Stimulated activated CD4-positive, alpha-beta T cell treated with anti-CD3 and anti-CD28 coated beads, TNF-alpha, amount 100 ng/mL, for 24 hours (primary cell): ENCODE measurements around the gene SLC2A8.

Experiments used
- DNase-seq, 3 experiments: peaks; one replicate each; pipeline ENCODE4 v3.0.0-alpha.2; 2020; ENCODE audit warnings: low read depth in 3 of 3

The SLC2A8 gene, protein sequence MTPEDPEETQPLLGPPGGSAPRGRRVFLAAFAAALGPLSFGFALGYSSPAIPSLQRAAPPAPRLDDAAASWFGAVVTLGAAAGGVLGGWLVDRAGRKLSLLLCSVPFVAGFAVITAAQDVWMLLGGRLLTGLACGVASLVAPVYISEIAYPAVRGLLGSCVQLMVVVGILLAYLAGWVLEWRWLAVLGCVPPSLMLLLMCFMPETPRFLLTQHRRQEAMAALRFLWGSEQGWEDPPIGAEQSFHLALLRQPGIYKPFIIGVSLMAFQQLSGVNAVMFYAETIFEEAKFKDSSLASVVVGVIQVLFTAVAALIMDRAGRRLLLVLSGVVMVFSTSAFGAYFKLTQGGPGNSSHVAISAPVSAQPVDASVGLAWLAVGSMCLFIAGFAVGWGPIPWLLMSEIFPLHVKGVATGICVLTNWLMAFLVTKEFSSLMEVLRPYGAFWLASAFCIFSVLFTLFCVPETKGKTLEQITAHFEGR

DNA sequence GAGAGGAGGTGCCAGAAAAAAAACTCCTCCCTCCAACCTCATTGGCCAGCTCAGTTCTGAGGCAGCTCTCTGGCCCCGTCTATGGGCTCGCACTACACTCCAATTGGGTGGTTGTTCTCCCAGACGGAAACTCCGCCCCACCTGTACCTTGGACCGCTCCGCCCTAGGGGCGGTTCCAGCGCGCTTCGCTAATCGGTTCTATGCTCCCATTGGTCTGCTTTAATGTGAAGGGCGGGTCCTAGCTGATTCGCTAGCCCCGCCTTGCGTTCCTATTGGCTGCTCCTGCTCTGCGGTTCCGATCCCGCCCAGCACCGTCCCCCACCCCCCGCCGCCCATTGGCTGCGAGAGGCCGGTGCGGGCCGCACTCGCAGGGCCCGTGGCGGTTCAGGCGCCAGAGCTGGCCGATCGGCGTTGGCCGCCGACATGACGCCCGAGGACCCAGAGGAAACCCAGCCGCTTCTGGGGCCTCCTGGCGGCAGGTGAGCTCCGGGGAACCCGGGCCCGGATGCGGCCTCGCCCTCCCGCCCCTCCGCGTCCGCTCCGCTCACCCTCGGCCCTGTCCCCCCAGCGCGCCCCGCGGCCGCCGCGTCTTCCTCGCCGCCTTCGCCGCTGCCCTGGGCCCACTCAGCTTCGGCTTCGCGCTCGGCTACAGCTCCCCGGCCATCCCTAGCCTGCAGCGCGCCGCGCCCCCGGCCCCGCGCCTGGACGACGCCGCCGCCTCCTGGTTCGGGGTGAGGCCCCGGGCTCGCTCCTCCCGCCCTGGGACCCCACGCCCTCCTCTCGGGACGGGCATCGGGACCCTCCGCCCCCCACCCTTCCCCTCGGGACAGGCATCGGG lies at the start of gene SLC2A8:
Gene SLC2A8 (plus strand): TSS at position 362 of the 838 bp plus-strand sequence. CDS start 62 bp downstream, at position 424.
- peak; percentile 63 to 85 (median 68) for DNase-seq

DNA sequence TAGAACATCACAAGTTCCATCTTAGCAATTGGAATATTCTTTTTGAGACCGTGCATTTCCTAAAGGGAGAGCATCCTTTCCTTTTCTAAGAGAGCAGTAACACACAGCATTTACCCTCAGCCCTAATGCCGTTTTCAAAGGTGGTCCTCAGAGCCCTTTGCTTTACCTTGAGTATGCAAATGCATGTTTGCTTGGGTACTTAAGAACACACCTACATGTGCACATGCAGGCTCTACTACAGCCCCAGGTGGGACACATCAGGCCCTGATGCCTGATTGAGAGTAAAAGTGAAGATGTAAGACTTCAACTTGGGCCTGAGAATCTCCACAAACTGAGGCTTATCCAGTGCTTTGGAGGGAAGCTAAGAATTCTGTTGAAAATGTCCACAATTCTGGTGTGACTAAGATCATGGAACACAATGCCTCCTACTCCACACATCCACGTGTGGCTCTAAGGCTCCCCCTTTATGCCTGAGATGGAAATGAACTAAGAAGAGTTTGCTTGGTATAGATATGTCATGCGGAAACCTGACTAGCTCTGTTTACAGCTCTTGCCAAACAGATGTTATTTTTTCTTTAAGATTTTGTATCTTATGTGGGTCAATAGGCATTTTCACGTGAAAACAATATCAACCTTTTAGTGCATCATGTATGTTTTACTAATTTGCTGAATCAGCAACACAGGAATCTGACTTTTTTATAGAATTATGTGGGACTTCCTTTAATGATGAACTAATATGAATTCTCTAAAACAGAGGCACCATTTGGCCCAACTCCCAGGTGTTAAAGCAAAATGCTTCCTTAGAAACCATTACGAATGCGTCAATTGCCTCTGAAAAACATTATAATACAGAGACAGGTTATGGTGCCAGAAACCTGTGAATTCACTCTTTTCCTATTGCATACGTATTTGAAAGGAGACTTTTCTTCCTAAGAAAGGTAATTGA lies 48.9 kb upstream of the SLC2A8 start:
- no peak for DNase-seq

DNA sequence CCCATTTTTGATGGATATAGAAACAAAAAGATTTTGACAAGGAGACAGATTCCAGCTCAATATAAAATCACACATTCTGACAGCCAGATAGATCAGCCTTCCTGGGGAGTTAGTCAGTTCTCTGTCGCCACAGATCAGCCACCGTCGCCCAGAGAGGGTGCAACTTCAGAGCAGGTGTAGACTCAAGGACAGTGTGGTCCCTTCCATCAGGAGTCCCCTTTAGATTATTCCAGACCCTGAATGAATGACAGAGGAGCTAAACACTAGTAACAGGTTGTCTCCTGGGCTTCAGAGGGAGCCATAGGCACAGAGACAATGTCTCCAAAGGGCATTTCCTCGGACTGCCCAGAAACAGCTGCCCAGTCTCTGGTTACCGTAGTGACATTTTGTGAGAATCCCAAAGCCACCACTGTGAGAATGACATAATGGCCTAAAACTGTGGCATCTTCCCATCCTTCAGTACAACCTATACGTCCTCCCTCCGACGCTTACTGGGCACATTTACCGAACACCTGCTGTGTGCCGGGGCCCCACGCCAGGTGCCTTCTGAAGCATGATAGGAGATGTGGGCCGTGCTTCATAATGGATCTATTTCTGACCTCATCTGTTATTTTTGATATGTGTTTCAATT lies 47.4 kb upstream of the SLC2A8 start:
- DNase-seq = no peak

DNA sequence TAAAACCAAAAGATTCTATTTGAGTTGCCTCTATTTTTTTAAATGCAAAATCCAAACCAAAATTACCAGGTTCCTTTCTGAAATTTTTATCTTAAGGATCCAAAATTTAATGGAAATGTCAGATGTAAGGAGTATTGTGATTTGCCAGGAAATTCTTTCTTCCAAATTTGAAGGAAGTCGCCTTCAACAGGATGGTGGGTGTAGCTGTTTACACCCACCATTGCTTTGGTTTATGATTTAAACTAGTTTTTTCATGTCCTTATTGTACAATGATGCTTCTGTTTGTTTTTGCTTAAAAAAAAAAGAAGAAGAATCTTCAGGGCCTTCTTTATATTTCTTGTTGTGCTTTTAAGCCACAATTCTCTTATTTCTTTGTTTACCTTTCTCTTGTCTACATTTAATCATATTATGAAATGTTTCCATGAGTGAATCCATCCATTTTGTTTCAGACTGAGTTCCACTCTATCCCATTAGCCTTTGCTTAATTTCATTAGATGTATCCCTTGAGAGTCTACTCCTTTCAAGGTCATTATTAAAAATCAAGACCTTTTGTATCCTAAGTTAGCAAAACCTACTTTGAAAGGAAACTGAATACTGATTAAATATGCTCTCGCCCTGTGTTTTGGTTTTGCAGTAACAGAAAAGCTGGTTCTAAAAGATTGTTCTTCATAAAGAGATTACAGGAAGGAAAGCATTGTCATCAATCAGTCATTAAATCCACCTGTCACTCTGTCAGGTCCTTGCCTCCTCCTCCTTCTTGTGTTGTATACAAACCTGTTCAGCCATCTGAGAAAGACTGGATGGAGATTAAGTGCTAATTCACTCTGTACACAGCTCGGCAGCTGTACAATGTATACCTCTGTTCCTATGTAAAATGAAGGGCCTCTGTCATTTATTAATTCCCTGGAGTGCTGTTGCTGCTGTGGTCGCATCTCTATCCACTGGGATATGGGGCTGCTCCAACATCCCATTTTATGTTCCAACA lies 45.5 kb upstream of the SLC2A8 start:
- no peak for DNase-seq

DNA sequence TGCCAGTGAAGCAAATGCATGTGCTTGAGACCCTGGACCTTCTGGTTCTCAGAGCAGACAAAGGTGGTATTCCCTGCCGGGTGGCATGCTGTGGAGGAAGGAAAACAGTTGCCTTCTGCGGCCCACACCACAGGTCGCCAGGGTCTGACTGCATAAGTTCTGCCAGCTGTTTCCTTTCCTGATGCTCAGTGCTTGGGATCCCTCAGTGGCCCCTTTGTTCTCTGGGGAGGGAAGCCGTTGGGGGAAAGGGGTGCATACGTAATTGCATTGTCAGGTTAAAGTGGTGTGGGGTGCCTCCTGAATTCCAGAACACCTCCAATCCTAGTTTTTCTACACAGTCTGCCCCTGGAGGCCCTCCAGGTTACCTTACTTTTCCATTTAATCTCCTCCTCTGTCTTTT lies 43.1 kb upstream of the SLC2A8 start:
- no peak for DNase-seq

DNA sequence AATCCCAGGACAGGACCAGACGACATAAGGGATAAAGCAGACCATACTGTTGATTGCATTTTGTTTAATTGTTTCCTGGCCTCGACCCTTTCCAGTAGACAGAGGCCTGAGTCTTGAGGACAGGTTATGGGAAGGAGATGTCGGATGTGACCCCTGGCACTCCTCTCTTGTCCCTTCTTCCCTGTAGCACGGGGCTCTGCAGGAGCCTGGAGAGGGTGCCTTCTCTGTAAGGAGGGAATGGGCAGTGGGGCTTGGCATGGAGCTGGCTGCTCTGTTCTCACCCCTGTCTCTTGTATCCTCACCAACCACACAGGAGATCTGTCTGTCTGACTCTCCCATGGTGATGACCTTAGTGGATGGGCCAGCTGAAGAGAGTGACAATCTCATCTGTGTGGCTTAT lies 40.1 kb upstream of the SLC2A8 start:
- no peak for DNase-seq

DNA sequence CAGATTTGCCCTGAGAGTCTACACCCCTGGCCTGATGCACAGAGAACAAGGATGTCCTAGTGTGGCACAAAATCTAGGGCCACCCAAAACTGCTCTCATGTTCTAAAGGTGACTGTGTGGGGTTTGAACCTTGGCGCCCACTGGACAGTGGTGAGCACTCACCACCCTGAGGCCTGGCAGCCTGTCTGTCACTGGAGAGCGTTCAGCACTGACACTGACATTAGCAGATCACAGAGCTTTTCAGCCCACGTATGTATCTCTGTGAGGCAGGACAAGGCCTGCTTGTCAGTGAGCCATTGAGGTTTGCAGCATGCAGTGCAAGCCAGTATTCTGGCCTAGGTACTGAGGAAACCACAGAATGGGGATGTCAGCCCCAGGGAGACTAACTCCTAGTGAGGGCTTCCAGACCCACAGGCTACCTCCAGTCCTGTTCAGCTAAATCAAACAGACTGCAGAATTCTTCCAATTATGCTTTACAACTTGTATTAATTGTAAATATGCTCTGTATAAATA lies 38.9 kb upstream of the SLC2A8 start:
- no peak for DNase-seq

DNA sequence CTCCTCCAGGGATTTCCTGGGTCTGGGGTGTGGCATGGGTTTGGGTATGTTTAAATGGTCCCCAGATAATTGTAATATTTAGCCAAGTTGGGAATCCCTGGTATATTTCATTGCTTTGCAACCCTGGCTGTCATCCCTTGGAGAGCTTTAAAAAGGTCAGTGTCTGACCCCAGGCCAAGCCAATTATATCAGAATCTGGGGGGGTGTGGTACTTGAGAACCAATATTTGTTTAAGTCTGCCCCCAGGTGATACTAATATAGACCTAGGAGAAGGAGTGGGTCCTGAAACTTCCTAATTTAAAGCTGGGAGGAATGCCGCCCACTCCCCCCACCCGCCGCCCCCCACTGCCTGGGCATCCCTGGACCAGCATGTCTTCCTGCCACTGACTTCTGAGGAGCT lies 38.2 kb upstream of the SLC2A8 start:
- no peak for DNase-seq

DNA sequence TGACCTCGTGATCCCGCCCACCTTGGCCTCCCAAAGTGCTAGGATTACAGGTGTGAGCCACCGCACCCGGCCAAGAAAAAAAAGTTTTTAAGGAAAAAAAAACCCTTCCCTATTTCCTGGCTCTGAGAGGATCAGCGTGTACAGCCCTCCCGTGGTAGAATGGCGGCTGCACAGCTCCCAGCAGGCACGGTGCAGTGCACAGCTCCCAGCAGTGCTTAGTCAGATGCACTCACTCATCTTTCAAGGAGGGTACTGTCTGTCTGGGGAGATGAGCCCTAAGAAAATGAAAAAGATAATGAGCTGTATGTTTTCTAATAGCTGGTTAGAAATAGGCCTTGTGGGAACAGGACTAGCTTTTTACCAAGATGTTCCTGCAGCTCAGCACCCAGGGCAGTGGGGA lies 36.7 kb upstream of the SLC2A8 start:
- DNase-seq = no peak

DNA sequence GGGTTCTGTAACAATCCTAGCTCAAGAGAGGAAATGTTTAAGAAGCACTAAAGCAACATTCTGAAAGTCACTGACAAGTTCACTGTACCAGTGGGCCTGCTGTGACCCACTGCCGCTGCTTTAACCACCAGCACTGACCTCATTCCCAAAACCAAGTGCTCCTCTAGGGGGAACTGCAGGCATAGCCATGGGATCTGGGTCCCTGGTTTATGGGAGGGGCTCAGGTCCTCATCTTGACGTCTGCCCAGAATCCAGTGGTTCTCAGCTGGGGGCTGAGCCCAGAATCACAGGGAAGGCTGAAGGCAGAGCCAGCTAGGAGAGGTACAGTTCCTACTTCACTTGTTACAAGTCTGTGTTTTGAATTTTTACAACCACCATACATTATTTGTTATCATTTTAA lies 36.1 kb upstream of the SLC2A8 start:
- no peak for DNase-seq

DNA sequence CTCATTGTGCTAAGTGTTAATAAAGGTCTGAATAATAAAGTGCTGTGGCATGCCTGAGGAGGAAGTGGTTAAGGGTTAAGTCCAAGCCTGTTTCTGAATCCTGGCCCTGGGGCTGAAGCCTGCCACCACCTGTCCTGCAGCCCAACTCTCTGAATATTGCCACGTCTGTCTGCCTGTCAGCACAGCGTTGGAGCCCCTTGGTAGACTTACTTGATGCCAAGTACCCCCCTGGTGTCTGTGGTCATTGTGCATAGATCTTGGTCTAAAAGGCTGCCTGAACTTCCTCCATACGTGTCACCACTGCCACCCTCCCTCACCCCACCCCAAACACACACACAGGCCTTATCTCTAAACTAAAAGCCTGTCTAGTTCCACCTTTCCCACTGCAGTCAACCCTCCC lies 35.4 kb upstream of the SLC2A8 start:
- DNase-seq = no peak

DNA sequence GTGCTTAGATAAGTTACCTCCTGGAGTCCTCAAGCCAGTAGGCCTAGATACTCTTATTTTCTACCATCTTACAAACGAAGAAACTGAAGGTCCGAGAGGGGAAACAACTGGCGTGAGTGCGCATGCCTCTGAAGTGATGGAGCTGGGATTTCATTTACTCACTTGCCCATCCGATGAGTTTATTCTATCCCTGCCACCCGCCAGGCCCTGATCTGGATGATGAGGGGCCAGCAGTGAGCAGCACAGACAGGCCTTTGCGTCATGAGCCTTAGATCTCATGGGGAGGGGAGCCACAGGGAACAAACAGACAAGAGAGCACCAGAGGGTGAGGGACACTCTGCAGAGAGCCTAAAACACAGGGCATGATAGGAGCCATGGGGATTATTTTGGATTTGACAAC lies 34.1 kb upstream of the SLC2A8 start:
- no peak for DNase-seq

DNA sequence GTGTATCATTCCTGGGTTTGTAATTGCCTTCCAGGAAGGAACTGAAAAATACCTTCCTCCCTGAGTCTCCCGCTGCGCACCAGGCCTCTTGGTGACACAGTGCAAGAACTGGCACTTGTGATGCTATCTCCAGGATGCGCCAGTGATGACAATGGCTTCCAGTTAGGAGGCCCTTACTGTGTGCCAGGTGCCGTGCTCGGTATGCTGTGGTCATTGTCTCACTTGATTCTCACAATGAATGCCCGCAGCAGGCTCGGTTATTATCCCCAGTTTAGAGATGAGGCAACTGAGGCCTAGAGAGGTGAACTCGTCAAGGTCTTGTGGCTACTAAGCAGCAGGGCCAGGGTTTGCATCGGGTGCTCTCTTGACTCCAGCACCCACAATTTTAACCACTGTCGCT lies 31.5 kb upstream of the SLC2A8 start:
- no peak for DNase-seq

DNA sequence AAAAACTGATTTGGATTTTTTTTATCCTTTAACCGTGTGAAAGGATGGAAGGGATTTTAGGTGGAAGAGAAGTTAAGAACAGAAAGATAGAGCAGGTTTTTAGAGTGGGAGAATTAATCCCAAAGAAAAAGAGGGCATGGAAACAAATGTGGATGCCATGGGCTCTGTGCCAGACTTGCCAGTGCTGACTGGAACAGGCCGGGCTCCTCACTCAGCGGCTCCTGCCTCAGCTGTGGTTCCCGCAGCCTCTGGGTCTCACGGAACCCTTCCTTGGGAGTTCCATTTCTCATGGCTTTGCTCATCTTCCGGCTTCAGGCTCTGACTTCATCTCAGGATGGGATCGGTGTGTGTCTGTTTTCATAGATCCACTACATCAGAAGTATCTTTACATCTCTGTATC lies 30.4 kb upstream of the SLC2A8 start:
- no peak for DNase-seq

DNA sequence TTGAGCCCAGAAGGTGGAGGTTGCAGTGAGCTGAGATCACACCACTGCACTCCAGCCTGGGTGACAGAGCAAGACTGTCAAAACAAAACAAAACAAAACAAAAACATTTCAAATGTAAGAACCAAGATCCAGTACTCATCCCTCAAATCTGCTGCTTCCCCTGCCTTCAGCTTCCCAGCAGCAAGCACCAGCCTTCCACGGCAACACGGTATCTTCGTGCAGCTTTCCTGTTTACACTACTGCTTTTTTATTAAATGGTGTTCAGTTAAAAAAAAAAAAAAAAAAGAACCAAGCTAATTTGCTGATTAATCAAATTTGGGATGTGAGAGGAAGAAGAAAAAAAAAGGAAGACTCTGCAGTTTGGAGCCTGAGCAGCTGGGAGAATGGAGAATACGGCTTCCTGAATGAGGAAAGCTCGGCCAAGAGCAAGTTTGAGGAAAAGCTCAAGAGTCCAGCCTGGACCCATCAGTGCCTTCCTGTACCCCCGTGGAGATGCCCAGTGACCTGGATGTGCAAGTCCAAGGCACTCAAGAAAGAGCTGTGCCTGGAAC lies 28.0 kb upstream of the SLC2A8 start:
- DNase-seq = no peak

DNA sequence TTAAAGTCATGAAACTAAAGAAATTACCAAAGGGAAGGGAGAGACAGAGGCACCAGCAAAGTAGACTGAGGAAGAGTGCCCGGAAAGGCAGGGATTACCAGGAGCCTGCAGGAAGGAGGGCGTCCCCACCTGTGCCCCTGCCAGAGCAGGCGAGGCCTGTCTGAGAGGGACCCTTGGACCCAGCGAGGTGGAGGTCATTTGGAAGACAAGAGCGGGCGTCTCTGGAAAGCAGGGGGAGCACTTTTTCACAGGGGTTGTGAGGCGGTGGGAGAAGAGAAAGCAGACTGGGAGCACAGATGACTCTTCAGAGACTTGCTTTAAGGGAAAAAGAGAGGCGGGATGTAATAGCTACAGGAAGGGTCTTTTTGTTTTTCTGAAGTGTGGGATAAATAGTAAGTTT lies 27.5 kb upstream of the SLC2A8 start:
- DNase-seq = no peak

DNA sequence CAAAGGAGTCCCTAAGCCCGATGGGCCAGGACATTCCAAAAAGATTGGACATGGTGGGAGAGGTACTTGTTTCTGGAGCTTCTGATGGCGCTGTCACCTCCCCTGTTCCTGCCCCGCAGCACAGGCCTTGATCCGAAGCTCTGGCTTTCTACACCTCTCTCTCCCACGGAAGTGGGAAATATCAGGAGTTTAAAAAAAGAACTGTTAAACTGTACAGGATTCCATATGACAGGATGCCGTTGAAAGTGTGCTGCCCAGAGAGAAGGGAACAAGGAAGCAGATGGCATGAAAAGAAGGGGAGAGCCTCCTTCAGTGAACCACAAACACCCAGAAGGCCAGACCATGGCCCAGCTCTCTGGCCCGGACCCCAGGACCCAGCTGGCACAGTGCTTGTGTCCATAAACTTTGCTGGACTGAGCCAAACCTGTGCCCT lies 26.8 kb upstream of the SLC2A8 start:
- DNase-seq = no peak

DNA sequence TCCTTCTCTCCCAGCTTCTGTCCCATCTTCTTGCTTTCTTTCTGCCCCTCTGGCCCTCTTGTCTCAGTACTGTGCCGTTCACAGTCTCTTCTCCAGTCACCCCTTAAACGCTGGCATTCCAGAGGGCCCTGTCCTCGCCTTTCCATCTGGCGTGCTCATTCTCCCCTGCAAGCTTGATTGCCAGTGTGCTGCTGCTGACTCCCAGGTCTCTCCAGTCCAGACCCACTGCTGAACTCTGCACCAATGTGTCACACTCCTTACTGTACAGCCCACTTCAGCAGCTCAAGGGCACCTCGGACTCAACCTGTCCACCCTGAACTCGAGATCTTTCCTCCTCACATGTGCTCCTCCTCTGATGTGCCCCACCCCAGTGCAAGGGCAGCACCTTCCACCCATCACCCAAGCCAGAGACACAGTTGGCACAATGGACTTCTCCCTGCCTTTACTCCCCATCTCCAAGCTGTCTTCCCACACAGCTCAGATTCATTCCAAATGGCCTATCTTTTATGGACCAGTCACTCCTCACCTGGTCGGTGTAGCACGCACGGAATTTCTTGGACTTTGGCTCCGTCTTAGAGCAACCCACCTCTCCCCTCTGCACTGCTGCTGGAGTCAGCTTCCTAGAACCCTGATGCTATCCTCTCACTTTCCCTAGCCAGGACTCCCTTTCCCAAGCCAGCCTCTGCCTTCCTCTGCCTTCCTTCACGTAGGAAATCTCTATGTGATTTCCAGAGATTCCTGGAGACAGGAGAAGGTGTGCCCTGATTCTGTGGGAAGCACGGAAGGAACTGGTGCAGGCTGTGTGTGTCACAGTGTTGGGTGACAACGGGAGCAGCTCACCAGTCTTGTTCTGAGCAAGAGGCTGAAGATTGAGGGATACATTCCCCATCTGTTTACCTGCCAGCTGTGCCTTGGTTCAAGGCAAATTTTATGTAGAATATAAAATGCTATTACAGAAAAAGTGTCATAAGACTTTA lies 26.0 kb upstream of the SLC2A8 start:
- no peak for DNase-seq
